ENCODE measurements around the gene ASF1A. TPM values are rescaled to one million over a fixed set of nuclear protein-coding genes. Genes with fewer than 3 reads are reported as not detected.

ASF1A gene
- total RNA-seq, 1 donor from 2014 or later = 33.4 TPM

GRCh38 chr6:118923035-118923434 lies 29.1 kb downstream of the ASF1A start:
- DNase-seq (ENCODE audit: low spot score) = no peak
- no peaks in the 10 kb centered on the region for H3K27me3 Mint-ChIP-seq (ENCODE audit: unreplicated experiment)
- TF ChIP-seq, protein P1, sequence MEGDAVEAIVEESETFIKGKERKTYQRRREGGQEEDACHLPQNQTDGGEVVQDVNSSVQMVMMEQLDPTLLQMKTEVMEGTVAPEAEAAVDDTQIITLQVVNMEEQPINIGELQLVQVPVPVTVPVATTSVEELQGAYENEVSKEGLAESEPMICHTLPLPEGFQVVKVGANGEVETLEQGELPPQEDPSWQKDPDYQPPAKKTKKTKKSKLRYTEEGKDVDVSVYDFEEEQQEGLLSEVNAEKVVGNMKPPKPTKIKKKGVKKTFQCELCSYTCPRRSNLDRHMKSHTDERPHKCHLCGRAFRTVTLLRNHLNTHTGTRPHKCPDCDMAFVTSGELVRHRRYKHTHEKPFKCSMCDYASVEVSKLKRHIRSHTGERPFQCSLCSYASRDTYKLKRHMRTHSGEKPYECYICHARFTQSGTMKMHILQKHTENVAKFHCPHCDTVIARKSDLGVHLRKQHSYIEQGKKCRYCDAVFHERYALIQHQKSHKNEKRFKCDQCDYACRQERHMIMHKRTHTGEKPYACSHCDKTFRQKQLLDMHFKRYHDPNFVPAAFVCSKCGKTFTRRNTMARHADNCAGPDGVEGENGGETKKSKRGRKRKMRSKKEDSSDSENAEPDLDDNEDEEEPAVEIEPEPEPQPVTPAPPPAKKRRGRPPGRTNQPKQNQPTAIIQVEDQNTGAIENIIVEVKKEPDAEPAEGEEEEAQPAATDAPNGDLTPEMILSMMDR (IDR thresholded peaks at IDR 0.05; ENCODE audit: unreplicated experiment) = no peak
- peaks cover 34% of the 10 kb centered on the region for H3K36me3 Mint-ChIP-seq (ENCODE audit: low read depth, unreplicated experiment)
- H3K4me3 Mint-ChIP-seq (ENCODE audit: unreplicated experiment) = no peak overlapping the region
- no peaks in the 10 kb centered on the region for H3K4me1 Mint-ChIP-seq (ENCODE audit: unreplicated experiment)
- H3K9me3 Mint-ChIP-seq (ENCODE audit: unreplicated experiment) = no peaks in the 10 kb centered on the region
- no peak overlapping the region for H3K27ac Mint-ChIP-seq (ENCODE audit: unreplicated experiment)

DNA sequence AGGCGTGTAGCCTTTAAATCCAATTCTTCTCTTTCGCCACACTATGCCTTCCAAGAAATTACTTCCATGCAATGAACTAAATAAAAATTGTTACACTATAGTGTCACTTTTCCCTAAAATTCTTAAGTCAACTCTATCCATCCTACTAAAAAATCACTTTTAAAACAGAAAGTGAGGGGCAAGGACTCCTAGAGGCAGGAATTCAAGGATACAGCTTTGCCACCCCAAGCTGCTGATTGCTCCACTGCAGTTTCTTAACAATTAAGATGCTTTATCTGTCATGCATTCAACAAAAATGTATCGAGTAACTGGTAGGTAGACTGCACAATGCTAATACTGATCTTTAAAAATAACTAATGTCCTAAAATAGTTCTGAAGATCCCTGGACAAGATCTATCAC lies 36.7 kb downstream of the ASF1A start:
- Mint-ChIP-seq H3K27me3 (ENCODE audit: unreplicated experiment) (peaks cover 8% of the 10 kb centered on the region), H3K9me3 (ENCODE audit: unreplicated experiment) (no peaks in the 10 kb centered on the region), H3K36me3 (ENCODE audit: low read depth, unreplicated experiment) (peaks cover 8% of the 10 kb centered on the region), H3K4me3 (ENCODE audit: unreplicated experiment) (no peak overlapping the region), H3K27ac (ENCODE audit: unreplicated experiment) (no peak overlapping the region), H3K4me1 (ENCODE audit: unreplicated experiment) (peaks cover 10% of the 10 kb centered on the region)
- no peak for DNase-seq (ENCODE audit: low spot score)
- TF ChIP-seq, protein P1 (IDR thresholded peaks at IDR 0.05; ENCODE audit: unreplicated experiment) = no peak

DNA sequence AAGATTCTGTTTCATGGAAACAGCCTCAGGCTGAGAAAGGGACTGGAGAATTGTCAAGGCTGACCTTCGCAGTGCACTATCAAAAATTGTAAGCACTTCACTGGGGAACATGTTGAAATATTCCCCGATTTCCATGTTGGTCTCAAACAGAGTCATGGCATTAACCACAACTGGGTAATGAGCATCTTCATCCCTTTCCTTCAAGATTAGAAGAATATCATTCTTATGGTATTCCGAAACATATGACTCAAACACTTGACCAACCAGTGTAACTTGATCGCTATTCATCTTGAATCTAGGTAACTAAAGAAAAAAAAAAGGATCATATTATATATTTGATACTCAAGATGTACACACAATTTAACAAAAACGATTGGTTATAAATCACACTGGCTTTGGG lies 37.5 kb downstream of the ASF1A start:
- Mint-ChIP-seq H3K9me3 (ENCODE audit: unreplicated experiment) (no peaks in the 10 kb centered on the region), H3K36me3 (ENCODE audit: low read depth, unreplicated experiment) (peaks cover 10% of the 10 kb centered on the region), H3K27me3 (ENCODE audit: unreplicated experiment) (peaks cover 8% of the 10 kb centered on the region), H3K4me1 (ENCODE audit: unreplicated experiment) (peaks cover 13% of the 10 kb centered on the region), H3K27ac (ENCODE audit: unreplicated experiment) (no peak overlapping the region), H3K4me3 (ENCODE audit: unreplicated experiment) (no peak overlapping the region)
- no peak for DNase-seq (ENCODE audit: low spot score)
- TF ChIP-seq, protein P1 (IDR thresholded peaks at IDR 0.05; ENCODE audit: unreplicated experiment) = no peak

DNA sequence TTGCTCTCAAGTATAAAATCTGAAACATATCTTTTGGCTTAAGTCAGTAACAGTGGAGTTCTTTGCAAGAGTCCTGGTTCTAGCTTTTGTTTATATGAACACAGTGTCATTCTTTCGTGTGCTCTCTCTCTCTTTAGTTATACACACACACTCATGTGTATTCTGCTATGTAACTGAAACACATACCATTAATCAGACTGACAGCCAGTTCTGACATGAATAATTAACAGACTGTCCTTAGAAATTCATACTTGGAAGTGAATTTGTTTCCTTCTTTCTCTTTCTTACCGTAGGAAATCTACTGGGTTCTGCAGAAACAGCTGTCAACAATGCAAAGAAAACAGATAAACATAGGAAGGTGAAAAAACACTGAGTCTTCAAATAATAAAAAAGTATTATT lies 38.5 kb downstream of the ASF1A start:
- H3K9me3 Mint-ChIP-seq (ENCODE audit: unreplicated experiment) = no peaks in the 10 kb centered on the region
- DNase-seq (ENCODE audit: low spot score) = no peak
- H3K4me1 Mint-ChIP-seq (ENCODE audit: unreplicated experiment) = peaks cover 13% of the 10 kb centered on the region
- no peak overlapping the region for H3K4me3 Mint-ChIP-seq (ENCODE audit: unreplicated experiment)
- peaks cover 9% of the 10 kb centered on the region for H3K27me3 Mint-ChIP-seq (ENCODE audit: unreplicated experiment)
- H3K36me3 Mint-ChIP-seq (ENCODE audit: low read depth, unreplicated experiment) = peaks cover 10% of the 10 kb centered on the region
- no peak overlapping the region for H3K27ac Mint-ChIP-seq (ENCODE audit: unreplicated experiment)
- TF ChIP-seq, protein P1 (IDR thresholded peaks at IDR 0.05; ENCODE audit: unreplicated experiment) = no peak

- H3K27ac Mint-ChIP-seq (ENCODE audit: unreplicated experiment) = peak overlapping the region; percentile 71
- H3K9me3 Mint-ChIP-seq (ENCODE audit: unreplicated experiment) = no peaks in the 10 kb centered on the region
- peaks cover 6% of the 10 kb centered on the region for H3K36me3 Mint-ChIP-seq (ENCODE audit: low read depth, unreplicated experiment)
Observed at GRCh38 chr6:118933855-118934460, 40.0 kb downstream of the ASF1A start.

More at GRCh38 chr6:118933855-118934460, 40.0 kb downstream of the ASF1A start:
- peak overlapping the region; percentile 91 for H3K4me3 Mint-ChIP-seq (ENCODE audit: unreplicated experiment)
- DNase-seq (ENCODE audit: low spot score) = no peak
- TF ChIP-seq, protein P1 (IDR thresholded peaks at IDR 0.05; ENCODE audit: unreplicated experiment) = no peak
- H3K4me1 Mint-ChIP-seq (ENCODE audit: unreplicated experiment) = peaks cover 13% of the 10 kb centered on the region
- peaks cover 9% of the 10 kb centered on the region for H3K27me3 Mint-ChIP-seq (ENCODE audit: unreplicated experiment)
